HEK293T (cell line): ENCODE results near the gene MKRN2.

Experiments used
- CTCF ChIA-PET: fragments of 350-600 bp; formaldehyde crosslinking; extraction: SDS; loops from one replicate; lab custom pipeline; 2021; ENCODE audit warnings: antibody characterized with exemption, inconsistent platforms; lab: Yijun Ruan, JAX
- POLR2A ChIA-PET: fragments of 350-600 bp; formaldehyde crosslinking; extraction: SDS; loops from one replicate; lab custom pipeline; 2020; ENCODE audit warnings: antibody characterized with exemption, inconsistent platforms; lab: Yijun Ruan, JAX
- DNase-seq: peaks from one replicate; pipeline ENCODE4 v3.0.0; 2012; ENCODE audit warnings: mixed read lengths; ENCODE audit errors: extremely low spot score
- ARNT ChIP-seq: fragments of 450-650 bp; IDR thresholded peaks from 2 replicates; pipeline ENCODE4 v1.6.1; 2017; ENCODE audit warnings: mild to moderate bottlenecking
- BHLHE40 ChIP-seq: fragments of 450-650 bp; IDR thresholded peaks from 2 replicates; pipeline ENCODE4 v1.6.1; 2016; ENCODE audit warnings: mild to moderate bottlenecking, moderate library complexity, borderline replicate concordance
- CTBP1 ChIP-seq: fragments of 450-650 bp; IDR thresholded peaks from 2 replicates; pipeline ENCODE4 v1.6.1; 2016; ENCODE audit warnings: borderline replicate concordance
- ELF4 ChIP-seq: fragments of 450-650 bp; IDR thresholded peaks from 2 replicates; pipeline ENCODE4 v1.6.1; 2017; ENCODE audit warnings: antibody characterized with exemption
- FOXA1 ChIP-seq: fragments of 450-650 bp; IDR thresholded peaks from 2 replicates; pipeline ENCODE4 v1.6.1; 2016; ENCODE audit warnings: mild to moderate bottlenecking
- FOXK2 ChIP-seq: fragments of 450-650 bp; IDR thresholded peaks from 2 replicates; pipeline ENCODE4 v1.6.1; 2016; ENCODE audit warnings: mild to moderate bottlenecking
- FOXM1 ChIP-seq: fragments of 450-650 bp; IDR thresholded peaks from 2 replicates; pipeline ENCODE4 v1.6.1; 2017; ENCODE audit warnings: mild to moderate bottlenecking, borderline replicate concordance
- HDGF ChIP-seq: fragments of 450-650 bp; IDR thresholded peaks from 2 replicates; pipeline ENCODE4 v1.6.1; 2017; ENCODE audit warnings: antibody characterized with exemption, borderline replicate concordance
- L3MBTL2 ChIP-seq: fragments of 450-650 bp; conservative IDR thresholded peaks from 2 replicates; pipeline ENCODE4 v1.6.1; 2016; ENCODE audit warnings: mild to moderate bottlenecking
- LEF1 ChIP-seq: fragments of 450-650 bp; IDR thresholded peaks from 2 replicates; pipeline ENCODE4 v1.6.1; 2017; ENCODE audit warnings: mild to moderate bottlenecking, borderline replicate concordance
- NFRKB ChIP-seq: fragments of 450-650 bp; IDR thresholded peaks from 2 replicates; pipeline ENCODE4 v1.6.1; 2016; ENCODE audit warnings: mild to moderate bottlenecking, moderate library complexity
- PKNOX1 ChIP-seq: fragments of 450-650 bp; IDR thresholded peaks from 2 replicates; pipeline ENCODE4 v1.6.1; 2016
- SP1 ChIP-seq: fragments of 450-650 bp; IDR thresholded peaks from 2 replicates; pipeline ENCODE4 v1.6.1; 2017
- SUZ12 ChIP-seq: fragments of 450-650 bp; IDR thresholded peaks from 2 replicates; pipeline ENCODE4 v1.6.1; 2016; ENCODE audit warnings: mild to moderate bottlenecking
- TARDBP ChIP-seq: fragments of 450-650 bp; IDR thresholded peaks from 2 replicates; pipeline ENCODE4 v1.6.1; 2016
- ZNF384 ChIP-seq: fragments of 450-650 bp; IDR thresholded peaks from 2 replicates; pipeline ENCODE4 v1.6.1; 2016

MKRN2 gene

DNA sequence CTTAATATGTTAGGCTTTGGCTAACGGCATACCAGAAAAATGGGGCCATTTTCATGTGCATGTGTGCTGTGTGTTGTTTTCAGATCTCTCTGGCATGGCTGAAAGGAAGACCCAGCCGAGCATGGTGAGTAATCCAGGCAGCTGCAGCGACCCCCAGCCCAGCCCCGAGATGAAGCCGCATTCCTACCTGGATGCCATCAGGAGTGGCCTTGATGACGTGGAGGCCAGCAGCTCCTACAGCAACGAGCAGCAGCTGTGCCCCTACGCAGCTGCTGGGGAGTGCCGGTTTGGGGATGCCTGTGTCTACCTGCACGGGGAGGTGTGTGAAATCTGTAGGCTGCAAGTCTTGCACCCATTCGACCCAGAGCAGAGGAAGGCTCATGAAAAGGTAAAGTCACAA lies 15.1 kb downstream of the MKRN2 start:
- TF ChIP-seq FOXK2: no peak
- TF ChIP-seq SUZ12: no peak
- TF ChIP-seq LEF1: no peak
- no peak for TF ChIP-seq NFRKB
- no peak for TF ChIP-seq FOXA1
- no peak for TF ChIP-seq HDGF
- CTCF ChIA-PET: no interaction called here
- POLR2A ChIA-PET: no interaction called here
- no peak for DNase-seq

- no peak for TF ChIP-seq FOXK2
- TF ChIP-seq SP1: no peak
- no peak for TF ChIP-seq TARDBP
- TF ChIP-seq ELF4: no peak
- TF ChIP-seq CTBP1: no peak
- no peak for TF ChIP-seq FOXM1
- TF ChIP-seq LEF1: no peak
- no peak for TF ChIP-seq ARNT
- TF ChIP-seq BHLHE40: no peak
- no peak for TF ChIP-seq SUZ12
- no peak for TF ChIP-seq NFRKB
- no peak for TF ChIP-seq HDGF
- no peak for TF ChIP-seq FOXA1
- TF ChIP-seq L3MBTL2: no peak
- no peak for TF ChIP-seq ZNF384
- no peak for TF ChIP-seq PKNOX1
- DNase-seq: no peak
- POLR2A ChIA-PET: no interaction called here
- CTCF ChIA-PET: no interaction called here
These were observed 17.2 kb downstream of the MKRN2 start for GRCh38 chr3:12574131-12574530.

GRCh38 chr3:12574661-12575060 lies 17.8 kb downstream of the MKRN2 start:
- no peak for TF ChIP-seq HDGF
- TF ChIP-seq BHLHE40: no peak
- TF ChIP-seq ELF4: no peak
- TF ChIP-seq TARDBP: no peak
- no peak for TF ChIP-seq SP1
- TF ChIP-seq ZNF384: no peak
- TF ChIP-seq FOXA1: no peak
- TF ChIP-seq PKNOX1: no peak
- no peak for TF ChIP-seq NFRKB
- TF ChIP-seq FOXK2: no peak
- TF ChIP-seq L3MBTL2: no peak
- TF ChIP-seq CTBP1: no peak
- ChIA-PET POLR2A (no interaction called here), CTCF (no interaction called here)

DNA sequence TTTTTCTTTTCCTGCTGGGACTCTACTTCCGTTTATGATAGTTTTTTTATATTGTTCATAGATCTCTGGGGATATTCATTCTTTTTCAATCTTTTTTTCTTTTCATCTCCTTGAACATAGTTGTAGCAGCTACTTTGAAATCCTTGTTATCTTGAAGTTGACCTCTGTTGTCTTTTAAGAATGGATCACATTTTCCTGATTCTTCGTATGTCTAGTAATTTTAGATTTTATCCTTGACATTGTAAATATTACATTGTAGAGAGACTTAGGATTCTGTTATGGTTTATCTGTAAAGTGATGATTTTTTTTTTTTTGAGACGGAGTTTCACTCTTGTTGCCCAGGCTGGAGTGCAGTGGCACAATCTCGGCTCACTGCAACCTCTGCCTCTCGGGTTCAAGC lies 20.5 kb downstream of the MKRN2 start:
- POLR2A ChIA-PET: no interaction called here
- TF ChIP-seq NFRKB (no peak), SUZ12 (no peak), L3MBTL2 (no peak), BHLHE40 (no peak), PKNOX1 (no peak), ZNF384 (no peak), FOXA1 (no peak), ARNT (no peak), CTBP1 (no peak), TARDBP (no peak), ELF4 (no peak), FOXM1 (no peak), LEF1 (no peak), FOXK2 (no peak), HDGF (no peak), SP1 (no peak)
- no peak for DNase-seq
- CTCF ChIA-PET: interaction anchor here (0.7 kb wide), 1 partner anchor 13 kb away, joined by 7 read pairs; no protein-coding TSS in a partner anchor

More at GRCh38 chr3:12574661-12575060, 17.8 kb downstream of the MKRN2 start:
- no peak for DNase-seq

- CTCF ChIA-PET: interaction anchor here (0.7 to 1.4 kb wide), 2 partner anchors 8 to 10 kb away, joined by 3 to 5 read pairs; no protein-coding TSS in a partner anchor
- TF ChIP-seq ZNF384 (peak; percentile 85), NFRKB (no peak)
- DNase-seq: no peak
- POLR2A ChIA-PET: no interaction called here
These were observed 21.9 kb downstream of the MKRN2 start for GRCh38 chr3:12578742-12579141.

- ChIA-PET CTCF (interaction anchor here (1.4 kb wide), 1 partner anchor 11 kb away, joined by 5 read pairs; no protein-coding TSS in a partner anchor), POLR2A (no interaction called here)
- no peak for DNase-seq
- TF ChIP-seq FOXK2 (no peak), FOXA1 (no peak), BHLHE40 (no peak), TARDBP (no peak), SUZ12 (no peak), FOXM1 (no peak), SP1 (no peak), ARNT (no peak), ELF4 (no peak), PKNOX1 (no peak)
These were observed 22.6 kb downstream of the MKRN2 start for GRCh38 chr3:12579456-12579855.

DNA sequence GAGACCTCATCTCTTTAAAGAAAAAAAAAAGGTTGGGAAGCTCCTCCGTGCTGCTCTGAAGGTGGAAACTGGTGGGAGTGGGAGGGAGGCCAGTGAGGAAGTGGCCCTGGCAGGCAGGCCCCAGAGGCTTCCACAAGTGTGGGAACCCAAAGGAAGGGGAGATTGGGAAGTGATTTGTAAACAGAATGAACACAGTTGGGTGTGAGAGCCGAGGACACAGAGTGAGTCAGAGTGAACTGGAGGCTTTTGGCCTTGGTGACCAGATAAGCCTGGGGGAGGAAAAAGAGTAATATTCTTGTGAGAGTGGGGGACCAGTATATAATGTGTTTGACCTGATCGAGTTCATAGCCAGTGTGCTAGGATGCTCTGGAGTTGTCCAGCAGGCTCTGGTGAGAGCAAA lies 23.0 kb downstream of the MKRN2 start:
- TF ChIP-seq ZNF384: no peak
- TF ChIP-seq FOXA1: no peak
- no peak for TF ChIP-seq HDGF
- no peak for TF ChIP-seq ELF4
- TF ChIP-seq SP1: no peak
- TF ChIP-seq BHLHE40: no peak
- TF ChIP-seq L3MBTL2: no peak
- no peak for TF ChIP-seq CTBP1
- TF ChIP-seq FOXM1: no peak
- TF ChIP-seq ARNT: no peak
- TF ChIP-seq TARDBP: no peak
- TF ChIP-seq LEF1: no peak
- TF ChIP-seq FOXK2: no peak
- no peak for TF ChIP-seq SUZ12
- CTCF ChIA-PET: no interaction called here
- no peak for DNase-seq
- POLR2A ChIA-PET: no interaction called here
